Brain microvascular endothelial cell (primary cell): Measurements from ENCODE around the gene A4GALT.

Experiments
- DNase-seq: peaks from one replicate; pipeline ENCODE4 v3.0.0-alpha.2; 2020
- H3K27ac ChIP-seq: fragments of 250-450 bp; sonication (Bioruptor Pico); 2 replicates; pipeline ENCODE4 v1.5.1; 2020; ENCODE audit warnings: mild to moderate bottlenecking, moderate library complexity
- H3K27me3 ChIP-seq: fragments of 250-450 bp; sonication (Bioruptor Pico); replicated peaks from 2 replicates; pipeline ENCODE4 v1.5.1; 2020; ENCODE audit warnings: mild to moderate bottlenecking
- H3K36me3 ChIP-seq: fragments of 250-450 bp; sonication (Bioruptor Pico); replicated peaks from 2 replicates; pipeline ENCODE4 v1.5.1; 2020; ENCODE audit warnings: mild to moderate bottlenecking
- H3K4me3 ChIP-seq: 2 replicates; pipeline ENCODE4 v1.5.1; 2011; ENCODE audit warnings: low read depth, mild to moderate bottlenecking, control low read depth, low read length, moderate library complexity
- CTCF ChIP-seq: IDR thresholded peaks from 2 replicates; pipeline ENCODE4 v1.5.1; 2011; ENCODE audit warnings: low read depth, mild to moderate bottlenecking, moderate library complexity, low read length, control low read depth, inconsistent platforms; ENCODE audit errors: missing control alignments
- in situ Hi-C: cut with HindIII; loops from 2 replicates; pipeline ENCODE4 v1.10.0; 2017; ENCODE audit warnings: low sequenced_read_pairs, low pct_ligation_motif_present

Gene A4GALT

DNA sequence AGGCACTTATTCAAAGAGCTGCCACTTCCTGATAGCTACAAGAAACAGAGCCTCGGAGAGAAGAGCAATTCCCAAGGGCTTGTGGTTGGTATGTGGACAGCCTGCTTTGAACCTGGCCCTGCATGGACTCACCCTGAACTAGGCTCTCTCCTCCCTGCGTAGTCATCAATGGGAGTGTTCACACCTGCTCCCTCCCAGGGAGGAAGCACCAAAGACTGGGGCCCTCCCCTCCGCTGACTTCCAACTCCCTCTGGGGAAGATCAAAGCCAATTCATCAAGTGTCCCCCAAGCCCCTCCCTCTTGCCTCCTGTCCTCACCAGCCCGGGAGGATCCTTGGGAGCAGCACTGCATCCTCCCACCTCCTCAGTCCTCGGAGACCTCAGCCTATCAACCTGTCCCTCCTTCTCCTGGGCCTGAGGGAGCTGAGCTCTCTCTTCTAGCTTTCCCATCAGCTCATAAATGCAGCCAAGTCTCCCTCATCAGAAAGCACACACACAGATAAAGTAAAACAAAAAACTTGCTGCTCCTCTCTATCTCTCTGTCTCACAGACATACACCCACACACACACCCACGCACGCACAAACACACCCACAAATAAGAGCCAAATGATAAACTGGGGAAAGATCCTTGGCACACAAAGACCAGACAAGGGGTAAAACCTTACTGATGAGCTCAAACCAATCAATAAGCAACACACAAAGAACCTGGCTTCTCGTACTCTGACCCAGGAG is 3.3 kb downstream of the A4GALT start:
- Histone ChIP-seq H3K4me3 (no peak overlapping the region), H3K36me3 (no peaks in the 10 kb centered on the region), H3K27me3 (no peaks in the 10 kb centered on the region), H3K27ac (no peak overlapping the region)
- no peak for TF ChIP-seq CTCF
- in situ Hi-C loops: no loop called here
- no peak for DNase-seq

GRCh38 chr22:42716649-42717127 is 4.0 kb downstream of the A4GALT start:
- in situ Hi-C loops: no loop called here
- H3K27ac ChIP-seq: no peak overlapping the region
- H3K36me3 ChIP-seq: no peaks in the 10 kb centered on the region
- no peak for DNase-seq
- no peaks in the 10 kb centered on the region for H3K27me3 ChIP-seq
- H3K4me3 ChIP-seq: no peak overlapping the region
- no peak for TF ChIP-seq CTCF

- Histone ChIP-seq H3K4me3 (no peak overlapping the region), H3K27ac (no peak overlapping the region), H3K27me3 (no peaks in the 10 kb centered on the region), H3K36me3 (no peaks in the 10 kb centered on the region)
- no peak for DNase-seq
- in situ Hi-C loops: no loop called here
- no peak for TF ChIP-seq CTCF
Measured at GRCh38 chr22:42716221-42716620, 4.4 kb downstream of the A4GALT start.

GRCh38 chr22:42714768-42715390 is 5.8 kb downstream of the A4GALT start:
- H3K27me3 ChIP-seq: no peaks in the 10 kb centered on the region
- H3K4me3 ChIP-seq: no peak overlapping the region
- H3K36me3 ChIP-seq: no peaks in the 10 kb centered on the region
- no peak overlapping the region for H3K27ac ChIP-seq
- in situ Hi-C loops: no loop called here
- no peak for TF ChIP-seq CTCF
- peak; percentile 42 for DNase-seq

GRCh38 chr22:42714308-42714707 is 6.4 kb downstream of the A4GALT start:
- Histone ChIP-seq H3K27me3 (no peaks in the 10 kb centered on the region), H3K4me3 (no peak overlapping the region), H3K36me3 (no peaks in the 10 kb centered on the region), H3K27ac (no peak overlapping the region)
- no peak for TF ChIP-seq CTCF
- no peak for DNase-seq
- in situ Hi-C loops: no loop called here
